Measurements from ENCODE around the gene WDR36.

DNA sequence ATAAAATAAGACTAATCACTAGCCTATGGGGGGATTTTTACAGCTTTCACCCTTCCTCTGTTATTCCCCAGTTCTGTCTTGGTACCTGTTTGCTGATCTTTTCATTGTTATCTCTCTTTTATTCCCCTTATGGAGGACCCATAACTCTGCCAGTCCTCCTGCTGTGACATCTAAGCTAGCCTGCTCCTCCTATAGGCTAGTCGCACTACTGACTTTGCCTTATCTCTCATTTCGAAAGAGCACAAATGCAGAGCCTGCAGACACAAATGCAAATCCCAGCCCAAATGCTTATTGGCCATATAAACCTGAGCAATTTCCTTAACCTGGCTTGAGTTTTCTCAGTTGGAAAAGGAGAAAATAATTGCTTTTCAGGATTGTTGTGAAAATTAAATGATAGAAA is 72.9 kb downstream of the WDR36 start:
- TF ChIP-seq, protein P1, sequence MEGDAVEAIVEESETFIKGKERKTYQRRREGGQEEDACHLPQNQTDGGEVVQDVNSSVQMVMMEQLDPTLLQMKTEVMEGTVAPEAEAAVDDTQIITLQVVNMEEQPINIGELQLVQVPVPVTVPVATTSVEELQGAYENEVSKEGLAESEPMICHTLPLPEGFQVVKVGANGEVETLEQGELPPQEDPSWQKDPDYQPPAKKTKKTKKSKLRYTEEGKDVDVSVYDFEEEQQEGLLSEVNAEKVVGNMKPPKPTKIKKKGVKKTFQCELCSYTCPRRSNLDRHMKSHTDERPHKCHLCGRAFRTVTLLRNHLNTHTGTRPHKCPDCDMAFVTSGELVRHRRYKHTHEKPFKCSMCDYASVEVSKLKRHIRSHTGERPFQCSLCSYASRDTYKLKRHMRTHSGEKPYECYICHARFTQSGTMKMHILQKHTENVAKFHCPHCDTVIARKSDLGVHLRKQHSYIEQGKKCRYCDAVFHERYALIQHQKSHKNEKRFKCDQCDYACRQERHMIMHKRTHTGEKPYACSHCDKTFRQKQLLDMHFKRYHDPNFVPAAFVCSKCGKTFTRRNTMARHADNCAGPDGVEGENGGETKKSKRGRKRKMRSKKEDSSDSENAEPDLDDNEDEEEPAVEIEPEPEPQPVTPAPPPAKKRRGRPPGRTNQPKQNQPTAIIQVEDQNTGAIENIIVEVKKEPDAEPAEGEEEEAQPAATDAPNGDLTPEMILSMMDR (IDR thresholded peaks at IDR 0.05 in 8 of 11, conservative IDR thresholded peaks at IDR 0.05 in 3 of 11), result no peak
- no peak for TF ChIP-seq POLR2A (IDR thresholded peaks at IDR 0.05)
